Muscle of back (tissue), 13 donors: Measurements from ENCODE around the gene GATB. TPM values are rescaled to one million over a fixed set of nuclear protein-coding genes. Genes with fewer than 3 reads are reported as not detected.

ENCODE experiments used
- DNase-seq, 3 donors: peaks; one replicate each; pipeline versions ENCODE4 v3.0.0 to v3.0.0-alpha.2; 2013
- long read RNA-seq, 9 donors: transcript quantifications; one replicate each; lab custom pipeline, GENCODE V29; 2026
- polyA plus RNA-seq, 10 donors: library from polyadenylated mRNA; unstranded; fragments of 120-200 nt; gene quantifications; one replicate each; pipeline ENCODE4 v1.2.1, GENCODE V29; 2013; ENCODE audit not compliant: insufficient read length in 10 of 10

GATB gene
- polyA plus RNA-seq, result 10 to 100 TPM; 18.3 to 24.0 (median 21.2) TPM
- long read RNA-seq, donor 1, transcript GATB-201 (13 exons, 2,385 nt), result major isoform, 5 of 5 reads
- long read RNA-seq, donor 1, partial matches to known transcripts, result 0 of 5 reads
- long read RNA-seq, donor 1, other reads (novel, unspliced or antisense), result 0 of 5 reads
- long read RNA-seq, donor 2, partial matches to known transcripts, result 0 of 4 reads
- long read RNA-seq, donor 2, other reads (novel, unspliced or antisense), result 0 of 4 reads
- long read RNA-seq, donor 3, result 0 reads
- long read RNA-seq, donor 4, partial matches to known transcripts, result 0 of 2 reads
- long read RNA-seq, donor 4, other reads (novel, unspliced or antisense), result 0 of 2 reads
- long read RNA-seq, donor 5, partial matches to known transcripts, result 0 of 3 reads
- long read RNA-seq, donor 5, other reads (novel, unspliced or antisense), result 0 of 3 reads
- long read RNA-seq, donor 6, partial matches to known transcripts, result 0 of 2 reads
- long read RNA-seq, donor 6, other reads (novel, unspliced or antisense), result 0 of 2 reads
- long read RNA-seq, donor 7, transcript GATB-201 (13 exons, 2,385 nt), result major isoform, 5 of 5 reads
- long read RNA-seq, donor 7, partial matches to known transcripts, result 0 of 5 reads
- long read RNA-seq, donor 7, other reads (novel, unspliced or antisense), result 0 of 5 reads
- long read RNA-seq, donor 8, partial matches to known transcripts, result 0 of 2 reads
- long read RNA-seq, donor 8, other reads (novel, unspliced or antisense), result 0 of 2 reads
- long read RNA-seq, donor 9, result 0 reads

GRCh38 chr4:151760712-151761661, at the start of gene GATB:
Gene GATB, minus strand, starts transcription at chr4:151761007. Its CDS starts 25 bp downstream, at chr4:151760982.
- DNase-seq, result peak; percentile 97 to 99 (median 98)

- no peak for DNase-seq
Measured at GRCh38 chr4:151810476-151810875, 49.7 kb upstream of the GATB start.

GRCh38 chr4:151809716-151810115, 48.9 kb upstream of the GATB start:
- DNase-seq, result no peak

GRCh38 chr4:151808542-151808941, 47.7 kb upstream of the GATB start:
- DNase-seq, result no peak

GRCh38 chr4:151808120-151808529, 47.3 kb upstream of the GATB start:
- DNase-seq, result no peak

GRCh38 chr4:151807220-151807619, 46.4 kb upstream of the GATB start:
- peak in 2 of 3 donors; percentile 23 to 28 for DNase-seq

- DNase-seq, result peak in 2 of 3 donors; percentile 13 to 38
Measured at GRCh38 chr4:151806511-151806927, 45.7 kb upstream of the GATB start.

- DNase-seq, result no peak
Measured at GRCh38 chr4:151804821-151805220, 44.0 kb upstream of the GATB start.

- no peak for DNase-seq
Measured at GRCh38 chr4:151804086-151804630, 43.4 kb upstream of the GATB start.

- DNase-seq, result no peak
Measured at GRCh38 chr4:151803246-151803645, 42.4 kb upstream of the GATB start.

- no peak for DNase-seq
Measured at GRCh38 chr4:151801547-151802516, 41.0 kb upstream of the GATB start.

- DNase-seq, result no peak
Measured at GRCh38 chr4:151799417-151800012, 38.7 kb upstream of the GATB start.

- no peak for DNase-seq
Measured at GRCh38 chr4:151798678-151799416, 38.0 kb upstream of the GATB start.

- DNase-seq, result no peak
Measured at GRCh38 chr4:151797853-151798252, 37.0 kb upstream of the GATB start.

GRCh38 chr4:151797131-151797530, 36.3 kb upstream of the GATB start:
- peak in 1 of 3 donors; percentile 8 for DNase-seq

- no peak for DNase-seq
Measured at GRCh38 chr4:151796106-151796505, 35.3 kb upstream of the GATB start.

GRCh38 chr4:151792995-151793394, 32.2 kb upstream of the GATB start:
- no peak for DNase-seq

- DNase-seq, result no peak
Measured at GRCh38 chr4:151792530-151792929, 31.7 kb upstream of the GATB start.

- no peak for DNase-seq
Measured at GRCh38 chr4:151788021-151788420, 27.2 kb upstream of the GATB start.
